ENCODE data around the gene CNTNAP4. TPM values are rescaled to one million over a fixed set of nuclear protein-coding genes. Genes with fewer than 3 reads are reported as not detected.

CNTNAP4 gene
- total RNA-seq, 2 experiments from 2014 or later: not detected

DNA sequence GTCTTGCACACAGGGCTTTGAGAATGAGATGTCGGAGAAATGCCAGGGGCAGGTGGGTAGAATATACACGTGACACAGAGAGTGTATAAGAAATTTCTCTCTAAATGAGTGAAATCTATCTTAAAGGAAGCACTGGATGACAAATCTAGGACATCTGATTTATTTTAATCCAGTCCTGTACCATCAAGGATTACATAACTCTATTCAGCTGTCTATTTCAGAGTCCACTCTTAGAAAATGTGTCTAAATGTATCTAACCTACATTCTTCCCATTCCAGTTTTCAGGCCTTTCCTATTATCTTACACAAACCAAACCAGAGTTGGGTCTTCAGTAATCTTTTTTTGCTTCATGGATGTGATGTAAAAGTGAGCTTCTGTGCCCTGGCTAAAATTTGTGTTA lies 181.9 kb downstream of the CNTNAP4 start:
- POLR2A ChIA-PET: no interaction called here
- TF ChIP-seq, protein P1, sequence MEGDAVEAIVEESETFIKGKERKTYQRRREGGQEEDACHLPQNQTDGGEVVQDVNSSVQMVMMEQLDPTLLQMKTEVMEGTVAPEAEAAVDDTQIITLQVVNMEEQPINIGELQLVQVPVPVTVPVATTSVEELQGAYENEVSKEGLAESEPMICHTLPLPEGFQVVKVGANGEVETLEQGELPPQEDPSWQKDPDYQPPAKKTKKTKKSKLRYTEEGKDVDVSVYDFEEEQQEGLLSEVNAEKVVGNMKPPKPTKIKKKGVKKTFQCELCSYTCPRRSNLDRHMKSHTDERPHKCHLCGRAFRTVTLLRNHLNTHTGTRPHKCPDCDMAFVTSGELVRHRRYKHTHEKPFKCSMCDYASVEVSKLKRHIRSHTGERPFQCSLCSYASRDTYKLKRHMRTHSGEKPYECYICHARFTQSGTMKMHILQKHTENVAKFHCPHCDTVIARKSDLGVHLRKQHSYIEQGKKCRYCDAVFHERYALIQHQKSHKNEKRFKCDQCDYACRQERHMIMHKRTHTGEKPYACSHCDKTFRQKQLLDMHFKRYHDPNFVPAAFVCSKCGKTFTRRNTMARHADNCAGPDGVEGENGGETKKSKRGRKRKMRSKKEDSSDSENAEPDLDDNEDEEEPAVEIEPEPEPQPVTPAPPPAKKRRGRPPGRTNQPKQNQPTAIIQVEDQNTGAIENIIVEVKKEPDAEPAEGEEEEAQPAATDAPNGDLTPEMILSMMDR (IDR thresholded peaks at IDR 0.05): no peak
- no peaks in the 10 kb centered on the region for H3K9me3 Mint-ChIP-seq
- H3K27ac Mint-ChIP-seq: no peak overlapping the region
- no peak overlapping the region for H3K4me3 Mint-ChIP-seq
- H3K4me1 Mint-ChIP-seq (ENCODE audit: low read depth): no peaks in the 10 kb centered on the region
- H3K36me3 ChIP-seq (ENCODE audit: insufficient read depth, low read length): no peaks in the 10 kb centered on the region
- no peak overlapping the region for H3K27ac ChIP-seq (ENCODE audit: low read depth in 1 of 2, low read length in 2 of 2)
- H3K27me3 ChIP-seq (ENCODE audit: control insufficient read depth in 1 of 2, insufficient read depth in 2 of 2, low read length in 2 of 2): no peaks in the 10 kb centered on the region
- CTCF ChIA-PET: no interaction called here
- ATAC-seq (ENCODE audit: poor library complexity): no peak
- H3K27me3 Mint-ChIP-seq: no peaks in the 10 kb centered on the region
- H3K4me1 ChIP-seq (ENCODE audit: insufficient read depth, low read length): no peaks in the 10 kb centered on the region
- no peaks in the 10 kb centered on the region for H3K9me3 ChIP-seq (ENCODE audit: control insufficient read depth in 1 of 2, insufficient read depth in 1 of 2, low read length in 2 of 2)
- H3K36me3 Mint-ChIP-seq (ENCODE audit: low read depth): no peaks in the 10 kb centered on the region
- no peak for DNase-seq
- intact Hi-C loops (cut with DNase I, micrococcal nuclease): no loop called here
- H3K4me3 ChIP-seq (ENCODE audit: low read length): no peak overlapping the region

DNA sequence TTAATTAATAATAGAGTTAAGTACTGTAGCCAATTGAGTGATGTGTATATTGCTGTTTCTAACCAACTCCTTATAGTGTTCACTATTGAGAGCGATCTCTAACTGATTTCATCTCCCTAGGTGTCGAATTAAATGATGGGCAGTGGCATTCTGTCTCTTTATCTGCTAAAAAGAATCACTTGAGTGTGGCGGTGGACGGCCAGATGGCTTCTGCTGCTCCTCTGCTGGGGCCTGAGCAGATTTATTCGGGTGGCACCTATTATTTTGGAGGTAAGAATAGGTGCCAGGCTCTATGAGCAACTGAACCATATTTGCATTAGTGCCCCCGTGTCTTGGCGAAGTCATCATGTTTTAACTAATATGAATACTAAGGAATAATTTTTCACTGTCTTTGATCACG lies 184.6 kb downstream of the CNTNAP4 start:
- H3K9me3 Mint-ChIP-seq: no peaks in the 10 kb centered on the region
- ChIA-PET POLR2A (no interaction called here), CTCF (no interaction called here)
- Histone ChIP-seq H3K4me3 (ENCODE audit: low read length) (no peak overlapping the region), H3K9me3 (ENCODE audit: control insufficient read depth in 1 of 2, insufficient read depth in 1 of 2, low read length in 2 of 2) (no peaks in the 10 kb centered on the region), H3K27ac (ENCODE audit: low read depth in 1 of 2, low read length in 2 of 2) (no peak overlapping the region), H3K27me3 (ENCODE audit: control insufficient read depth in 1 of 2, insufficient read depth in 2 of 2, low read length in 2 of 2) (no peaks in the 10 kb centered on the region), H3K36me3 (ENCODE audit: insufficient read depth, low read length) (no peaks in the 10 kb centered on the region), H3K4me1 (ENCODE audit: insufficient read depth, low read length) (no peaks in the 10 kb centered on the region)
- no peak for ATAC-seq (ENCODE audit: poor library complexity)
- H3K27ac Mint-ChIP-seq: no peak overlapping the region
- no peak for DNase-seq
- H3K4me1 Mint-ChIP-seq (ENCODE audit: low read depth): no peaks in the 10 kb centered on the region
- intact Hi-C loops (cut with DNase I, micrococcal nuclease): no loop called here
- TF ChIP-seq, protein P1 (IDR thresholded peaks at IDR 0.05): no peak
- H3K27me3 Mint-ChIP-seq: no peaks in the 10 kb centered on the region
- no peak overlapping the region for H3K4me3 Mint-ChIP-seq
- H3K36me3 Mint-ChIP-seq (ENCODE audit: low read depth): no peaks in the 10 kb centered on the region

DNA sequence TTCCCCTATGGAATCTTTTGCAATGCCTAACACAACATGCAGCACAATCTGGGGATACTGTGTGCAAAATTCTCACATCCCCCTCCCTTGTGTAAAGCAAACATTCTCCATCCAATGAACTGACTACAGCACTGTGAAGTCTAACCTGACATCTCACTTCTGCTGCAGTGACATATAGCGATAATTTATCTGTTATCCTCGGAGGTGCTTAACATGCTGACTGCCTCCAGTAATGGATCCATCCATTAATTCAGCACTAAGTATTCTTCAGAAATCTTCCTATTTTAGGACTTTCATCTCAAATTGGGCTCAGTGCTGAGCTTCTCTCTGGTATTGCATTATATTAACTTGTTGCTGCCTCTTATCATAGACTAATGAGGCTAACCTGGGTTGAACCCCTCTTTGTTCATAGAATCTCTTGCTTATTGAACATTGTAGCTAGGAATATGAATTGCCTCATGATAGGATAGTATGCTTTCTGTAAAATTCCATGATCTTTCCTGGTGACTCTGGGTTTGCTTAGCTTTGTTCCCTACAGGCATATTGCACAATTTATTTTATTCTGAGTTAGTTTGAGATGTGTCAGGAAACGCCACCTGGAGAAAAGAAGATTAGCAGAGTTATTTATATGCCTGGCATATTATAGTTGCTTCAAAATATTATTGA lies 187.9 kb downstream of the CNTNAP4 start:
- TF ChIP-seq, protein P1 (IDR thresholded peaks at IDR 0.05): no peak

More for the DNA sequence above, 187.9 kb downstream of the CNTNAP4 start:
- Histone ChIP-seq H3K27ac (ENCODE audit: low read depth in 1 of 2, low read length in 2 of 2) (no peak overlapping the region), H3K27me3 (ENCODE audit: control insufficient read depth in 1 of 2, insufficient read depth in 2 of 2, low read length in 2 of 2) (no peaks in the 10 kb centered on the region), H3K9me3 (ENCODE audit: control insufficient read depth in 1 of 2, insufficient read depth in 1 of 2, low read length in 2 of 2) (no peaks in the 10 kb centered on the region), H3K36me3 (ENCODE audit: insufficient read depth, low read length) (no peaks in the 10 kb centered on the region), H3K4me3 (ENCODE audit: low read length) (no peak overlapping the region), H3K4me1 (ENCODE audit: insufficient read depth, low read length) (no peaks in the 10 kb centered on the region)
- Mint-ChIP-seq H3K4me1 (ENCODE audit: low read depth) (no peaks in the 10 kb centered on the region), H3K27me3 (no peaks in the 10 kb centered on the region), H3K9me3 (no peaks in the 10 kb centered on the region), H3K36me3 (ENCODE audit: low read depth) (no peaks in the 10 kb centered on the region), H3K4me3 (no peak overlapping the region), H3K27ac (no peak overlapping the region)
- CTCF ChIA-PET: no interaction called here
- intact Hi-C loops (cut with DNase I, micrococcal nuclease): no loop called here
- POLR2A ChIA-PET: no interaction called here
- DNase-seq (no peak), ATAC-seq (ENCODE audit: poor library complexity) (no peak)
